HUES48 (cell line): ENCODE results near the gene ATP11B.

Experiments
- H3K27ac ChIP-seq: one replicate; pipeline ENCODE4 v1.7.0; 2013; ENCODE audit warnings: low read depth, low read length, inconsistent platforms
- H3K27me3 ChIP-seq: 2 replicates; pipeline ENCODE4 v1.6.1; 2013; ENCODE audit warnings: mild to moderate bottlenecking, low read length; ENCODE audit not compliant: control insufficient read depth, insufficient read depth
- H3K36me3 ChIP-seq: 2 replicates; pipeline ENCODE4 v1.6.1; 2013; ENCODE audit warnings: low read length; ENCODE audit not compliant: control insufficient read depth, insufficient read depth
- H3K4me1 ChIP-seq: 2 replicates; pipeline ENCODE4 v1.6.1; 2013; ENCODE audit warnings: mild to moderate bottlenecking, low read length; ENCODE audit not compliant: control insufficient read depth, insufficient read depth
- H3K4me3 ChIP-seq: 2 replicates; pipeline ENCODE4 v1.5.1; 2013; ENCODE audit warnings: mild to moderate bottlenecking, low read depth, low read length
- H3K9ac ChIP-seq: 2 replicates; pipeline ENCODE4 v1.6.1; 2013; ENCODE audit warnings: mild to moderate bottlenecking, low read depth, low read length, moderate library complexity
- H3K9me3 ChIP-seq: 2 replicates; pipeline ENCODE4 v1.6.1; 2013; ENCODE audit warnings: low read length; ENCODE audit not compliant: control insufficient read depth, insufficient read depth

Gene ATP11B

DNA sequence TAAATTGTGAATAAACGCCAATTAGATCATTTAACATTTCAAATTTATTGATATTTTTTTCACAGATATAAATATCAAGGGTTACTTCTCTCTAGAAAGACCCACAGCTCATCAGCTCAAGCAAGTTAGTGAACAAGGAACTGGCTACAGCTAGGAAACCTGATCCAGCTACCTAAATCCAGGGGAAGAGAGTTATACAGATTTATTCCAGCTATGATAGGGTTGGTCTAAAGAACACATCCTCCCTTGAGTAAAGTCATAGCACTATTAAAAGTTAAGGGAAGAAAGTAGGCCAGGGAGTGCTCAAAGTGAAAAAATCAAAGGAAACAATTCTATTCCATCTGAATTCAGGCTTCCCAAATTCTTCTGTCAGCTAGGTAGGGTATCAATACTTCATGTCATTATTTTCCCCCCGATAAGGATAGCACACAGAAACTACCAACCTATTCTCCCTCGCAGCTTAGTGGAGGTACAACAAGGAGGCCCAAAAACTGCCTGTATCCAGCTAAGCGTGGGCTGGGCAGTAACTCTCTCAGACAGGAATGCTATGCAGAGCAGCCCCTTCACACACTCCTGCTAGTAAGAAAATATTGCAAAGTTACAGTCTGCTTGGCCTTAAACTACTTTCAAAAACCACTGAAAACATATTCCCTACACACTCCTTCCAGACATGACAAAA lies 143.1 kb downstream of the ATP11B start:
- Histone ChIP-seq H3K27ac (no peak overlapping the region), H3K36me3 (peaks cover 5% of the 10 kb centered on the region; the same call in 1 of the 2 replicates), H3K4me3 (no peak overlapping the region), H3K27me3 (no peaks in the 10 kb centered on the region), H3K4me1 (peaks cover 12% of the 10 kb centered on the region), H3K9me3 (no peaks in the 10 kb centered on the region), H3K9ac (no peak overlapping the region)

DNA sequence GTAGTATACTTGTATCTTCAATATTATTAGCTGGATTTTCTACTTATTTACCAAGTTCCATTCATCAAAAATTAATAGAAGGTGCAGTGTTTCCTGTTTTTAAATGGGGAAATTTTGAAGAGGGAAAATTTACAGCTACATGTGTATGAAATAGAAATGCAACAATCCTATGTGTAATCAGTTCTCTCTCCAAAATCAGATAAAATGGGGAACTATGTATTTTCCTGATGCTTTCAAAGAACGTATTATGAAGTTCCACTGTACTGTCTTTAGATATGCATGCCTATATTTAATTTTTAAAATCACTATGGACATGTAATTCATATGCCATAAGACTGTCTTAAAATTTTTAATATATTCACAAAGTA lies 143.6 kb downstream of the ATP11B start:
- Histone ChIP-seq H3K27ac (no peak overlapping the region), H3K4me3 (no peak overlapping the region), H3K9ac (no peak overlapping the region), H3K4me1 (peaks cover 12% of the 10 kb centered on the region), H3K9me3 (no peaks in the 10 kb centered on the region), H3K27me3 (no peaks in the 10 kb centered on the region), H3K36me3 (peaks cover 7% of the 10 kb centered on the region; the same call in 1 of the 2 replicates)

DNA sequence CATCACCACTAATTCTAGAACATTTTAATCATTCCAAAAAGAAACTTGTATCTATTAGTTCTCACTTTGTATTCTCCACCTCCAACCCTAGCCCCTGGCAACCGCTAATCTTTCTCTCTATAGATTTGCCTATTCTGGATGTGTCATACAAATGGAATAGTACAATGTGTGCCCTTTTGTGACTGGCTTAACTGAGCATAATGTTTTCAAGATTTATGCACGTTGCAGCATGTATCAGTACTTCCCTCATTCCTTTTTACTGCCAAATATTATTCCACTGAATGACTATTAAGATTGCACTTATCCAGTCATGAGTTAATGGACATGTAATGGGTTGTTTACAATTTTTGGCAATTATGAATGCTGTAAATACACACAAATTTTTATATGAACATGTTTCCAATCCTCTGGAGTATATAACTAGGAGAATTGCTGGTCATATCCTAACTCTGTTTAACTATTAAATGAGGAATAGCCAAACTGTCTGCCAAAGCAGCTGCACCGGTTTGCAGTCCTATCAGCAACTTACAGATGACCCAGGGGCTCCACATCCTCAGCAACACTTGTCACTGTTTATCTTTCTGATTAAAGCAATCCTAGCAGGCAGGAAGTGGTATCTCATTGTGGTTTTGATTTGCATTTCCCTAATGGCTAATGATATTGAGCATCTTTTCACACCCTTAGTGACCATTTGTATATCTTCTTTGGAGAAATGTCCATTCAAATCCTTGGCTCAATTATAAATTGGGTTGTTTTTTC lies 144.2 kb downstream of the ATP11B start:
- Histone ChIP-seq H3K36me3 (peaks cover 9% of the 10 kb centered on the region; the same call in 1 of the 2 replicates), H3K4me3 (no peak overlapping the region), H3K27me3 (no peaks in the 10 kb centered on the region), H3K4me1 (peaks cover 12% of the 10 kb centered on the region), H3K9ac (no peak overlapping the region), H3K9me3 (no peaks in the 10 kb centered on the region), H3K27ac (no peak overlapping the region)

DNA sequence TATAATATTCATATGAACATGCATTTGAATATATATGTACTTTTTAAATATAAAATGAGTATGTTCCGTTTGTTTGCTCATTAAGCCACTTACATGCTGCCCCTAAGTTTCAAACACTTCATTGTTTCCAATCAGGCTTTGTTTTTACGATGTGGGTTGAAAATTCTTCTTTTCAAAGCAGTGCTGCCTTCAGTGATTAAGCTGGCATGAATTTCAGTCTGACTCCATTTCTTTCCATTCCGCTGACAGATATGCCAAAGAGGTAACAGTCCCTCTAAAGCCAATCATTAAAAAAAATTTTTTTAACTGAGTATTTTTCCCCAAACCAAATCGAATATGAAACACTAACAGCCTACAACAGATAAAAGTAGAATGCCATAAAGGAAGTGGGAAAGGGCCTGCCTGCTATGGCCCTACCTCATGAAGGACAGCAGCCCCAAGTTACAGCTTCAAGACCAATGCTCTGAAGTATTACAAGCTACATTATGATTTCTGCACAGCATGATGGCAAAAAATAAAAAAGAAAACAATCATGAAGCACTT lies 147.0 kb downstream of the ATP11B start:
- Histone ChIP-seq H3K4me1 (peaks cover 22% of the 10 kb centered on the region), H3K36me3 (peaks cover 18% of the 10 kb centered on the region), H3K9me3 (no peaks in the 10 kb centered on the region), H3K9ac (no peak overlapping the region), H3K27ac (peak overlapping the region; percentile 17), H3K4me3 (no peak overlapping the region), H3K27me3 (no peaks in the 10 kb centered on the region)

DNA sequence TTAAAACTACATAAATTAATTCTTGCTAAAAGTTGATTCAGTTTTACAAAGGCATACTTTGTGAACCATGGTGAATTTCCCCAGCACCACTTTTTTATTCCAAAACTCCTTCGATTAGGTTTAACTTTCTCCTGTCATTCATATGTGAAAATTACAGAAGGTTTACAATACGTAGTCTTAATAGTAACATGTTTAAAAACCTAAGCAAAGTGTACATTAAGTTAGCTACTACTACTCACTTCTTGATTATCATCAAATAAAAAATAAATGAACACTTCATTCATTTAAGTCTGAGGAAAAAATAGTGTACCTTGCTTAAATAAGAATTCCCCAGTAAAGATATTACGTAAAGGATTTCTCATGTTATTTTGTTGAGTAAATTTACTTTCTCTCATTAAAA lies 148.4 kb downstream of the ATP11B start:
- no peak overlapping the region for H3K27ac ChIP-seq
- no peaks in the 10 kb centered on the region for H3K9me3 ChIP-seq
- no peak overlapping the region for H3K9ac ChIP-seq
- H3K27me3 ChIP-seq, result no peaks in the 10 kb centered on the region
- H3K36me3 ChIP-seq, result peaks cover 22% of the 10 kb centered on the region
- H3K4me3 ChIP-seq, result no peak overlapping the region
- H3K4me1 ChIP-seq, result peaks cover 28% of the 10 kb centered on the region

DNA sequence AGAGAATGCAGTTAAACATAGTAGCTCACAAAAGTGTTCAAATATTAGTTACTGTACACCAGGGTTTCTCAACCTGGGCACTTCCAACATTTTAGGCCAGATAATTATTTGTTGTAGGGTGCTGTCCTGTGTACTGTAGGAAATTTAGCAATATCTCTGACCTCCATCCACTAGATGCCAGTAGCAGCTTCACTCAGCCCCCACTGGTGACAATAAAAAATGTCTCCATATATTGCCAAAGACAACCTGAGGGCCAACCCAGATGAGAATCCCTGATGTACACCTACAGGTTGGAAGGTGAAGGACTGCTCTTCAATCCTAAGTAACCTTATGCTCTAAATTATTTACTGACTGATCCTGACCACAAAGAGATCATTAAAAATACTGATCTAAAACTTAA lies 154.6 kb downstream of the ATP11B start:
- Histone ChIP-seq H3K36me3 (peaks cover 30% of the 10 kb centered on the region), H3K4me1 (peaks cover 16% of the 10 kb centered on the region), H3K9me3 (peaks cover 2% of the 10 kb centered on the region; the same call in 1 of the 2 replicates), H3K9ac (no peak overlapping the region), H3K27me3 (no peaks in the 10 kb centered on the region), H3K4me3 (no peak overlapping the region), H3K27ac (no peak overlapping the region)

DNA sequence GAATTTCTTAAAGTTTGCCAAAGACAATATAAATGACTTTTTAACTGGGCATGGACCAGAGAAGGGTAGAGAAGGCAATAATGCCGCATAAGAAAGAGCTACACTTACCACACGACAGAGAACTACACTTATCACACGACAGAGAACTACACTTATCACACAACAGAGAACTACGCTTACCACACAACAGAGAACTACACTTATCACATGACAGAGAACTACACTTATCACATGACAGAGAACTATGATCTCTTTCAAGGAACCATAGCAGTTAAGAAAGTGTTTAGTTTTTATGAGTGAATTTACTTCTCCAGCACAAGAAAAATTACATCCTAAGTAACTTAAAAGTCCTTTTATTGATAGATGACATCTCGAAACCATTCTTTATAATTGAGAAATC lies 155.0 kb downstream of the ATP11B start:
- Histone ChIP-seq H3K9me3 (peaks cover 3% of the 10 kb centered on the region; the same call in 1 of the 2 replicates), H3K36me3 (peaks cover 34% of the 10 kb centered on the region), H3K27ac (no peak overlapping the region), H3K9ac (no peak overlapping the region), H3K4me1 (peaks cover 16% of the 10 kb centered on the region), H3K27me3 (no peaks in the 10 kb centered on the region), H3K4me3 (no peak overlapping the region)

DNA sequence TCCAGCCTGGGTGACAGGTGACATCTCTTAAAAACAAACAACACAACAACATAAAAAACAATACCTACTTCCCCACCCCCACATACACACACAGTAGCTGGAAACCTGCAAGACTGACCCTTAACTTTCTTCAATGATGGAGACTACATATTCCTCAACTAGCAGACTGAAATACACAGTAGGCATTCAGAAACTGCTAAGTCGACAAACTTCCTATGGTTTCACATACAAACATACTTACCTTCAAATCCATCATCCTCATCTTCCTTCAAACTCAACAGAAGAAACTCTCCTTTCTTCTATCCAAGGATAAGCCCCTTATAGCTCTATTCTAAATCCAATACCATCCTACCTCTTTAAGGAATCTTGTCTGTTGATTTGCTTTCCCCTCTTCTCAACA lies 156.4 kb downstream of the ATP11B start:
- no peak overlapping the region for H3K27ac ChIP-seq
- H3K9ac ChIP-seq, result no peak overlapping the region
- H3K4me1 ChIP-seq, result peaks cover 13% of the 10 kb centered on the region
- H3K9me3 ChIP-seq, result peaks cover 10% of the 10 kb centered on the region; the same call in 1 of the 2 replicates
- H3K4me3 ChIP-seq, result no peak overlapping the region
- H3K36me3 ChIP-seq, result peaks cover 43% of the 10 kb centered on the region
- no peaks in the 10 kb centered on the region for H3K27me3 ChIP-seq

DNA sequence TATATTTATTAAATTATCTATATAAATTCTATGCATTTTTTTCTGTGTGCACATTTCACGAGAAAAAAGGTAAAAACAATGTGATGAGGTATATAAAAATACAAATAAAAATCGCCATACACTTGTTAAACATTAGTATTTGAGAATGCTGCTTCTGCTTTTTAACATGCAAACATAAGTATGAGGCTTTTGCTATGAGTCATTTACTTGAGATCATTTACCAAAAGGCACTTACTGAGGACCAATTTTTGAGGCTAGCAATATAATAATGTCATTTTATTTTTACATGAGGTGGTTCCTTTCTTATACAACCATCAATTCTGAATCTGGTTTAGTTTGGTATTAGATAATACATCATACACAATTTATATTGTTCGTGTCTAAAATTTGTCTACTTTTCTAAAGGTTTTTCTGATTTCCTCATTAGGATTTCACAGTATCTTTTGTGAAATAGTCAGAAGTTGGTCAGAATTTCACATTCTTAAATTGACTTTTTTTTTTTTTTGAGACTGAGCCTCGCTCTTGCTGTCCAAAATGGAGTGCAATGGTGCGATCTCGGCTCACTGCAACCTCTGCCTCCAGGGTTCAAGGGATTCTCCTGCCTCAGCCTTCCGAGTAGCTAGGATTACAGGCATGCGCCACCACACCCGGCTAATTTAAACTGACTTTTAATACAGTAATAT lies 161.4 kb downstream of the ATP11B start:
- Histone ChIP-seq H3K4me1 (peaks cover 4% of the 10 kb centered on the region), H3K27me3 (no peaks in the 10 kb centered on the region), H3K36me3 (peaks cover 49% of the 10 kb centered on the region), H3K4me3 (no peak overlapping the region), H3K9ac (no peak overlapping the region), H3K9me3 (peaks cover 10% of the 10 kb centered on the region; the same call in 1 of the 2 replicates), H3K27ac (no peak overlapping the region)

DNA sequence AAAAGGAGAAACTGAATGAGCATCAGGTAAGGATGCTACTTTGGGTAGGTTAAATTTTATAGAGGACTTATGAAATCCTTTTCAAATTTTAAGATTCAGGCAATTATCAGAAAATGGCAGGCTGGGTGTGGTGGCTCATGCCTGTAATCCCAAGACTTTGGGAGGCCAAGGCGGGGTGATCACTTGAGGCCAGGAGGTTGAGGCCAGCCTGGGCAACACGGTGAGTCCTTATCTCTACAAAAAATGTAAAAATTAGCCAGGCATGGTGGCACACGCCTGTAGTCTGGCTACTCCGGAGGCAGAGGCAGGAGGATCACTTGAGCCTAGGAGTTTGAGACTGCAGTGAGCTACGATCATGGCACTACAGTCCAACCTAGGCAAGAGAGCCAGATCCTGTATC lies 163.9 kb downstream of the ATP11B start:
- H3K27me3 ChIP-seq, result no peaks in the 10 kb centered on the region
- H3K36me3 ChIP-seq, result peaks cover 62% of the 10 kb centered on the region
- peaks cover 10% of the 10 kb centered on the region; the same call in 1 of the 2 replicates for H3K9me3 ChIP-seq
- H3K4me1 ChIP-seq, result peaks cover 15% of the 10 kb centered on the region
- H3K4me3 ChIP-seq, result no peak overlapping the region
- no peak overlapping the region for H3K27ac ChIP-seq
- H3K9ac ChIP-seq, result no peak overlapping the region
